HG03354 (cell line): ENCODE data around the gene MSI2.

Experiments
- ATAC-seq: cut with Tn5 transposase; IDR thresholded peaks from one replicate; pipeline ENCODE4 v1.9.1; 2021; ENCODE audit warnings: mild to moderate bottlenecking; ENCODE audit not compliant: unreplicated experiment, poor library complexity, severe bottlenecking

The MSI2 gene

GRCh38 chr17:57502811-57503241 lies 246.5 kb downstream of the MSI2 start:
- no peak for ATAC-seq

- no peak for ATAC-seq
These were observed 247.9 kb downstream of the MSI2 start for GRCh38 chr17:57504208-57504607.

- ATAC-seq: no peak
These were observed 249.8 kb downstream of the MSI2 start for GRCh38 chr17:57505841-57506773.

- no peak for ATAC-seq
These were observed 250.4 kb downstream of the MSI2 start for GRCh38 chr17:57506774-57507127.

GRCh38 chr17:57507828-57508227 lies 251.5 kb downstream of the MSI2 start:
- no peak for ATAC-seq

- ATAC-seq: no peak
These were observed 252.3 kb downstream of the MSI2 start for GRCh38 chr17:57508671-57509070.

- ATAC-seq: no peak
These were observed 255.3 kb downstream of the MSI2 start for GRCh38 chr17:57511475-57512123.

- no peak for ATAC-seq
These were observed 255.9 kb downstream of the MSI2 start for GRCh38 chr17:57512258-57512657.

GRCh38 chr17:57512691-57513090 lies 256.4 kb downstream of the MSI2 start:
- ATAC-seq: no peak

GRCh38 chr17:57513569-57513968 lies 257.2 kb downstream of the MSI2 start:
- ATAC-seq: no peak

GRCh38 chr17:57514614-57515013 lies 258.3 kb downstream of the MSI2 start:
- no peak for ATAC-seq

GRCh38 chr17:57515662-57516211 lies 259.4 kb downstream of the MSI2 start:
- no peak for ATAC-seq

- no peak for ATAC-seq
These were observed 260.2 kb downstream of the MSI2 start for GRCh38 chr17:57516290-57517230.

GRCh38 chr17:57517273-57517631 lies 260.9 kb downstream of the MSI2 start:
- no peak for ATAC-seq

- no peak for ATAC-seq
These were observed 261.5 kb downstream of the MSI2 start for GRCh38 chr17:57517632-57518456.

GRCh38 chr17:57518587-57519581 lies 262.6 kb downstream of the MSI2 start:
- ATAC-seq: no peak

GRCh38 chr17:57519800-57520199 lies 263.5 kb downstream of the MSI2 start:
- no peak for ATAC-seq

GRCh38 chr17:57521606-57522005 lies 265.3 kb downstream of the MSI2 start:
- ATAC-seq: no peak
